Measurements from ENCODE around the gene TBCK.

Gene TBCK

DNA sequence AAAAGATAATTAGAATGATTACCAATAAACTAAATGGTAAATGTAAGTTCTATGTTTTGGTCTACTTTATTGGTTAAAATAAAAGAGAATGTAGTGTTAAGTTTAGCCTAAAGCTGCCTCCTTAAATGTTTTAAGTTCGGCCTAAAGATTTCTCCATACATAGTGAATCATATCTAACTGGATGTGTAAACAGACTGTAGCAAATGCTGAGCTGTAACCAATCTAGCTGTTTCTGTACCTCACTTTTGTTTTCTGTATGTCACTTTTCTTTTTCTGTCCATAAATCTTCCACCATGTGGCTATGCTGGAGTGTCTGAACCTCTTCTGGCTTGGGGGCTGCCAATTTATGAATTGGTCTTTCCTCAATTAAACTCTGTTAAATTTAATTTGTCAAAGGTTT lies 121.2 kb downstream of the TBCK start:
- no peak overlapping the region for H3K27ac ChIP-seq (ENCODE audit: low read depth, low read length)
- peaks cover 0 to 9% of the 10 kb centered on the region in 2 donors for H3K36me3 ChIP-seq (ENCODE audit: control insufficient read depth in 1 of 2, insufficient read depth in 2 of 2, low read length in 2 of 2)
- H3K4me1 ChIP-seq (ENCODE audit: control insufficient read depth in 1 of 2, insufficient read depth in 2 of 2, low read length in 2 of 2) = peaks cover 0 to 6% of the 10 kb centered on the region in 2 donors
- H3K9ac ChIP-seq (ENCODE audit: low read depth in 1 of 2, low read length in 2 of 2) = no peak overlapping the region
- H3K27me3 ChIP-seq (ENCODE audit: control insufficient read depth in 1 of 2, insufficient read depth in 2 of 2, low read length in 2 of 2) = no peaks in the 10 kb centered on the region
- H3K9me3 ChIP-seq (ENCODE audit: control insufficient read depth in 1 of 2, low read length in 2 of 2) = no peaks in the 10 kb centered on the region
- no peak overlapping the region for H3K4me3 ChIP-seq (ENCODE audit: low read depth in 1 of 2, low read length in 2 of 2)

DNA sequence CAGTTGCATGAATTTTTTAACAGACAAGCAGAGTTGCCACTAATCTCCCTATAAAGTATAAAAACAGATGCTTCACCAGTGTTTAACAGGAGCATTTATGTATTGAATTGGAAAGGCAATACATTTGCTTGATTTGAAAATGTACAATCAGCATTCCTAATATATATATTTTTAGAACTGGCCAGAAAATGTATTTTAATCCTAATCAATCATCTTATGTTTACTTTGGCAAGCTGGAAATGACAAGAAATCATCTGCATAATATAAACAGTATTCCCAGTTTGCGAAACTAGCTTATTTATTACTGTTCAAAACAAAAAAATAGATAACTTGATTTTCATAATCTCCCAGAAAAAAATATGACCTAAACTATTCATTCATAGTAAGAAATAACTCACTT lies 123.9 kb downstream of the TBCK start:
- no peaks in the 10 kb centered on the region for H3K9me3 ChIP-seq (ENCODE audit: control insufficient read depth in 1 of 2, low read length in 2 of 2)
- no peak overlapping the region for H3K9ac ChIP-seq (ENCODE audit: low read depth in 1 of 2, low read length in 2 of 2)
- no peak overlapping the region for H3K4me3 ChIP-seq (ENCODE audit: low read depth in 1 of 2, low read length in 2 of 2)
- H3K27me3 ChIP-seq (ENCODE audit: control insufficient read depth in 1 of 2, insufficient read depth in 2 of 2, low read length in 2 of 2) = no peaks in the 10 kb centered on the region
- peaks cover 0 to 15% of the 10 kb centered on the region in 2 donors for H3K36me3 ChIP-seq (ENCODE audit: control insufficient read depth in 1 of 2, insufficient read depth in 2 of 2, low read length in 2 of 2)
- H3K4me1 ChIP-seq (ENCODE audit: control insufficient read depth in 1 of 2, insufficient read depth in 2 of 2, low read length in 2 of 2) = peaks cover 0 to 6% of the 10 kb centered on the region in 2 donors
- H3K27ac ChIP-seq (ENCODE audit: low read depth, low read length) = no peak overlapping the region

DNA sequence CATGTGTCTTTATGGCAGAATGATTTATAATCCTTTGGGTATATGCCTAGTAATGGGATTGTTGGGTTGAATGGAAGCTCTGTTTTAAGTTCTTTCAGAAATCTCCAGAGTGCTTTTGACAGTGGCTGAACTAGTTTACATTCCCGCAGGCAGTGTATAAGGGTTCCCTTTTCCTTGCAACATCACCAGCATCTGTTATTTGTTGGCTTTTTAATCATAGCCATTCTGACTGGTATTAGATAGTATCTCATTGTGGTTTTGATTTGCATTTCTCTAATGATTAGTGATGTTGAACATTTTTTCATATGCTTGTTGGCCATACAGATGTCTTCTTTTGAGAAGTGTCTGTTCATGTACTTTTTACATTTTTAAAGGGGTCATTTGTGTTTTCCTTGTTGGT lies 129.8 kb downstream of the TBCK start:
- H3K9me3 ChIP-seq (ENCODE audit: control insufficient read depth in 1 of 2, low read length in 2 of 2) = no peaks in the 10 kb centered on the region

DNA sequence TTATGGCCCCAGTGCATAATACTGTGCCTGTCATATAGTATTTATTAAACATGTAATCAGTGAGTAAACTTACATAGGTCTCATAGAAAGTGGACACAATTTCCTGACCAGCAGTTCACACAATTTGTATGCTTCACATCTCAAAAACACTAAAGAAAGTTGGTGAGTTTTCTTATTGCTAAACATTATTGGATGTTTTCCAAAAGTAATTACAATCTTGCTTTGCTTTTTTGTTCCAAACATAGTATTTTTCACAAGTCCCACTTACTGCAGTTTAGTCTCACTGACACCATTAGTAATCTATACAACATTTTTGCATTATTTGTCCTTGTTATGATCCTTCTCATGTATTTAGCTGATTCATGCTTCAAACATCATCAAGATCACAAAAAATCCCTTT lies 132.5 kb downstream of the TBCK start:
- no peak overlapping the region for H3K9ac ChIP-seq (ENCODE audit: low read depth in 1 of 2, low read length in 2 of 2)
- H3K36me3 ChIP-seq (ENCODE audit: control insufficient read depth in 1 of 2, insufficient read depth in 2 of 2, low read length in 2 of 2) = peaks cover 2 to 7% of the 10 kb centered on the region in 2 donors

More for the DNA sequence above, 129.8 kb downstream of the TBCK start:
- Histone ChIP-seq H3K27ac (ENCODE audit: low read depth, low read length) (no peak overlapping the region), H3K4me1 (ENCODE audit: control insufficient read depth in 1 of 2, insufficient read depth in 2 of 2, low read length in 2 of 2) (no peaks in the 10 kb centered on the region), H3K4me3 (ENCODE audit: low read depth in 1 of 2, low read length in 2 of 2) (no peak overlapping the region), H3K36me3 (ENCODE audit: control insufficient read depth in 1 of 2, insufficient read depth in 2 of 2, low read length in 2 of 2) (peaks cover 2 to 9% of the 10 kb centered on the region in 2 donors), H3K27me3 (ENCODE audit: control insufficient read depth in 1 of 2, insufficient read depth in 2 of 2, low read length in 2 of 2) (no peaks in the 10 kb centered on the region), H3K9ac (ENCODE audit: low read depth in 1 of 2, low read length in 2 of 2) (no peak overlapping the region)

DNA sequence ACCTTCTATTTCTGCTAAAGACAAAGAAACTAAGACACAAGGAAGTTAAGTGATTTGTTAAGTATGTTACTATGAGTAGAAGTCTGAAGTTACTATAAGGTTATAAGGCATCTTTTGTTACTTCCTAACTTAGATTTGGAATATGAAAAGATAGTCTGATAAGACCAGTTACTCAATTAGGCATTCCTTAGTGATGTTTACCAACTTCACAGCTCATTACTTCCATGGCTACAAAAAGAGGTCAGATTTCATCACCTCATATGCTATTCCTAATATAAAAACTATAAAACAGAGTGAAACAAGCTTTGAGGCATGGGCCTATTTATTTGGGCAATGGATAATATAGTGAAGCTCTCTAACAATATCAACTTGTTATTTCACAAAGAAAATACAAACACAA lies 143.1 kb downstream of the TBCK start:
- Histone ChIP-seq H3K9ac (ENCODE audit: low read depth in 1 of 2, low read length in 2 of 2) (no peak overlapping the region), H3K27me3 (ENCODE audit: control insufficient read depth in 1 of 2, insufficient read depth in 2 of 2, low read length in 2 of 2) (no peaks in the 10 kb centered on the region), H3K4me1 (ENCODE audit: control insufficient read depth in 1 of 2, insufficient read depth in 2 of 2, low read length in 2 of 2) (no peaks in the 10 kb centered on the region), H3K36me3 (ENCODE audit: control insufficient read depth in 1 of 2, insufficient read depth in 2 of 2, low read length in 2 of 2) (peaks cover 0 to 4% of the 10 kb centered on the region in 2 donors), H3K4me3 (ENCODE audit: low read depth in 1 of 2, low read length in 2 of 2) (no peak overlapping the region), H3K9me3 (ENCODE audit: control insufficient read depth in 1 of 2, low read length in 2 of 2) (no peaks in the 10 kb centered on the region), H3K27ac (ENCODE audit: low read depth, low read length) (no peak overlapping the region)

More for the DNA sequence above, 132.5 kb downstream of the TBCK start:
- no peaks in the 10 kb centered on the region for H3K9me3 ChIP-seq (ENCODE audit: control insufficient read depth in 1 of 2, low read length in 2 of 2)
- no peak overlapping the region for H3K27ac ChIP-seq (ENCODE audit: low read depth, low read length)
- H3K4me3 ChIP-seq (ENCODE audit: low read depth in 1 of 2, low read length in 2 of 2) = no peak overlapping the region
- H3K27me3 ChIP-seq (ENCODE audit: control insufficient read depth in 1 of 2, insufficient read depth in 2 of 2, low read length in 2 of 2) = no peaks in the 10 kb centered on the region
- H3K4me1 ChIP-seq (ENCODE audit: control insufficient read depth in 1 of 2, insufficient read depth in 2 of 2, low read length in 2 of 2) = no peaks in the 10 kb centered on the region

DNA sequence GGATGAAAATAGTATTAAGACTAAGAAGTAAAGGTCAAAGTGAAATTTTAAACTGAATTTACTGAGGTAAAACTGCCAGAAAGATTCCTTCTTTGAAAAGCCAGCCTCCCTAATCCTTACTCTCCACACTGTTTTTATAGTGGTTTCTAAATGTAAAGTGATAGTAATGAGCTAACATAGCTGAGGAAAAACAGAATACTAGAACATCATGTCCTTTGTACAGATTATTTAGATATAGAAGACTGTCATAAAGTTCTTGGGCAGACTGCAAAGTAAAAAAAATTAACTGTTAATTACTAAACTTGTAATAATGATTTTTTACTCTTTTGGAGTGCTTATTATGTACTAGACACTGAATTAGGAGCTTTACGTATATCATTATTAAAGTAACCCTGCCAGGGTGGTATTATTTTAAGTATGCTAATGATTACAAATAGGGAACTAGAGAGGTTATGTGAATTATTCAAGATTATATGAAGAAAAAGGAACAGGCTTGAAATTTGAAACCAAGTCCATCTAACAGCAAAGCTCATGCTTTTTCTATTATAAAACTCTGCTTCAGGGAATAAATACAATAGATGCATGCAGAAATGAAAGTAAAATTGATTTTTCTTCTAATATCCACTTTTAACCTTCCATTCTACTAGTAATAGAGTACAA lies 150.5 kb downstream of the TBCK start:
- Histone ChIP-seq H3K27me3 (ENCODE audit: control insufficient read depth in 1 of 2, insufficient read depth in 2 of 2, low read length in 2 of 2) (no peaks in the 10 kb centered on the region), H3K36me3 (ENCODE audit: control insufficient read depth in 1 of 2, insufficient read depth in 2 of 2, low read length in 2 of 2) (peaks cover 4 to 6% of the 10 kb centered on the region in 2 donors), H3K9ac (ENCODE audit: low read depth in 1 of 2, low read length in 2 of 2) (no peak overlapping the region), H3K4me3 (ENCODE audit: low read depth in 1 of 2, low read length in 2 of 2) (no peak overlapping the region), H3K27ac (ENCODE audit: low read depth, low read length) (no peak overlapping the region), H3K9me3 (ENCODE audit: control insufficient read depth in 1 of 2, low read length in 2 of 2) (peaks cover 3 to 10% of the 10 kb centered on the region in 2 donors), H3K4me1 (ENCODE audit: control insufficient read depth in 1 of 2, insufficient read depth in 2 of 2, low read length in 2 of 2) (no peaks in the 10 kb centered on the region)

DNA sequence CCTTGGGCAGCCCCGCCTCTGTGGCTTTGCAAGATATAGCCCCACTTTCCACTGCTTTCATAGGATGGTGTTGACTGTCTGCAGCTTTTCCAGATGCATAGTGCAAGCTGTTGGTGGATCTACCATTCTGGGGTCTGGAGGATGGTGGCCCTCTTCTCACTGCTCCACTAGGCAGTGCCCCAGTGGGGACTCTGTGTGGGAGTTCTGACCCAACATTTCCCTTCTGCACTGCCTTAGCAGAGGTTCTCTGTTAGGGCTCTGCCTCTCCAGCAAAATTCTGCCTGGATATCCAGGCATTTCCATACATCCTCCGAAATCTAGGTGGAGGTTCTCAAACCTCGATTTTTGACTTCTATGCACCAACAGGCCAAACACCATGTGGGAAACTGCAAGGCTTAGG lies 153.7 kb downstream of the TBCK start:
- H3K36me3 ChIP-seq (ENCODE audit: control insufficient read depth in 1 of 2, insufficient read depth in 2 of 2, low read length in 2 of 2) = peaks cover 0 to 10% of the 10 kb centered on the region in 2 donors
- no peaks in the 10 kb centered on the region for H3K27me3 ChIP-seq (ENCODE audit: control insufficient read depth in 1 of 2, insufficient read depth in 2 of 2, low read length in 2 of 2)
- H3K4me1 ChIP-seq (ENCODE audit: control insufficient read depth in 1 of 2, insufficient read depth in 2 of 2, low read length in 2 of 2) = no peaks in the 10 kb centered on the region
- H3K9me3 ChIP-seq (ENCODE audit: control insufficient read depth in 1 of 2, low read length in 2 of 2) = peaks cover 3 to 10% of the 10 kb centered on the region in 2 donors
- no peak overlapping the region for H3K4me3 ChIP-seq (ENCODE audit: low read depth in 1 of 2, low read length in 2 of 2)
- H3K27ac ChIP-seq (ENCODE audit: low read depth, low read length) = no peak overlapping the region
- H3K9ac ChIP-seq (ENCODE audit: low read depth in 1 of 2, low read length in 2 of 2) = no peak overlapping the region

DNA sequence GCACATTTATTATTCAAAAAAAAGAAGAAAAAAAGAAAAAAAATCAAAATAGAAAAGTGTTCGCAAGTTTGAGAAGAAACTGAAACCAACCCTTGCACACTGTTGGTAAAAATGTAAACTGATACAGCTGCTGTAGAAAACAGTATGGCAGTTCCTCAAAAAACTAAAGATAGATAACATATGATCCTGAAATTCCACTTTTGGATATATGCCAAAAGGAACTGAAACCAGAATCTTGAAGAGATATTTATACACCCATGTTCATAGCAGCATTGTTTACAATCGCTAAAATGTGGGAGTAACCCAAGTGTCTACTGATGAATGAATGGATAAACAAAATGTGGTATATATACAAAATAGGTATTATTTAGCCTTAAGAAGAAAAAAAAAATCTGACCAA lies 155.4 kb downstream of the TBCK start:
- peaks cover 3 to 10% of the 10 kb centered on the region in 2 donors for H3K9me3 ChIP-seq (ENCODE audit: control insufficient read depth in 1 of 2, low read length in 2 of 2)
- H3K9ac ChIP-seq (ENCODE audit: low read depth in 1 of 2, low read length in 2 of 2) = no peak overlapping the region
- no peak overlapping the region for H3K4me3 ChIP-seq (ENCODE audit: low read depth in 1 of 2, low read length in 2 of 2)
- no peaks in the 10 kb centered on the region for H3K27me3 ChIP-seq (ENCODE audit: control insufficient read depth in 1 of 2, insufficient read depth in 2 of 2, low read length in 2 of 2)
- no peaks in the 10 kb centered on the region for H3K4me1 ChIP-seq (ENCODE audit: control insufficient read depth in 1 of 2, insufficient read depth in 2 of 2, low read length in 2 of 2)
- peaks cover 0 to 16% of the 10 kb centered on the region in 2 donors for H3K36me3 ChIP-seq (ENCODE audit: control insufficient read depth in 1 of 2, insufficient read depth in 2 of 2, low read length in 2 of 2)
- no peak overlapping the region for H3K27ac ChIP-seq (ENCODE audit: low read depth, low read length)

DNA sequence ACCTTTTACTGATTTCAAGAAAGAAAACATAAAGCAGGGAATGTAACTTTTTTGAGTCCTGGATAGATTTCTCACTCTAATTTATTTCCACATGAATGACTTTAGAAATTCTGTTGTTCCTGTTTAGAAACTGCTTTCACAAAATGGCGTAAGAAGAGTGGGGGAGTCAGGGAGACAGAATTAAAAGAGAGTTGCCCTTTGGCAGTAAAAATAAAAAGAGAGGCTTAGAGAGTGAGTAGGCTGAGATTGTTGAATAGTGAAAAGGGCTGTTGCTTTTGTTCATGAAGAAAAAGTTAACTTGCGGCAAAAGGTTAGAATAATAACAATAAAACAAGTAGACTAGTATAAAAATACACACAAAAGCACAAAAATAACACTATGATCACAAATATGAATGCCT lies 166.1 kb downstream of the TBCK start:
- H3K27me3 ChIP-seq (ENCODE audit: control insufficient read depth in 1 of 2, insufficient read depth in 2 of 2, low read length in 2 of 2) = no peaks in the 10 kb centered on the region
- no peak overlapping the region for H3K9ac ChIP-seq (ENCODE audit: low read depth in 1 of 2, low read length in 2 of 2)
- H3K9me3 ChIP-seq (ENCODE audit: control insufficient read depth in 1 of 2, low read length in 2 of 2) = peaks cover 0 to 7% of the 10 kb centered on the region in 2 donors
- H3K4me3 ChIP-seq (ENCODE audit: low read depth in 1 of 2, low read length in 2 of 2) = no peak overlapping the region
- no peaks in the 10 kb centered on the region for H3K4me1 ChIP-seq (ENCODE audit: control insufficient read depth in 1 of 2, insufficient read depth in 2 of 2, low read length in 2 of 2)
- H3K27ac ChIP-seq (ENCODE audit: low read depth, low read length) = no peak overlapping the region
- H3K36me3 ChIP-seq (ENCODE audit: control insufficient read depth in 1 of 2, insufficient read depth in 2 of 2, low read length in 2 of 2) = no peaks in the 10 kb centered on the region

DNA sequence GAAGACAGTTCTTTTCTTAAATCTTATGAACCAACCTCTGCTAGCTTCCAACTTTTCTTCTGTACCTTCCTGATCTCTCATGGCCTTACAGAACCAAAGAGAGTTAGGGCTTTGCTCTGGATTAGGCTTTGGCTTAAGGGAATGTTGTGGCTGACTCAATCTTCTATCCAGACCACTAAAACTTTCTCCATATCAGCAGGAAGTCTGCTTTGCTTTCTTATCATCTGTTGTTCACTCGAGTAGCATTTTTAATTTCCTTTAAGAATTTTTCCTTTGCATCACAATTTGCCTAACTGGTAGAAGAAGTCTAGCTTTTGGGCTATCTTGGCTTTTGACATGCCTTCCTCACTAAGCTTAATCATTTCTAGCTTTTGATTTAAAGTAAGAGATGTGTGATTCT lies 167.0 kb downstream of the TBCK start:
- H3K4me1 ChIP-seq (ENCODE audit: control insufficient read depth in 1 of 2, insufficient read depth in 2 of 2, low read length in 2 of 2) = no peaks in the 10 kb centered on the region
- H3K27ac ChIP-seq (ENCODE audit: low read depth, low read length) = no peak overlapping the region
- H3K36me3 ChIP-seq (ENCODE audit: control insufficient read depth in 1 of 2, insufficient read depth in 2 of 2, low read length in 2 of 2) = no peaks in the 10 kb centered on the region
- H3K9ac ChIP-seq (ENCODE audit: low read depth in 1 of 2, low read length in 2 of 2) = no peak overlapping the region
- H3K27me3 ChIP-seq (ENCODE audit: control insufficient read depth in 1 of 2, insufficient read depth in 2 of 2, low read length in 2 of 2) = no peaks in the 10 kb centered on the region
- H3K9me3 ChIP-seq (ENCODE audit: control insufficient read depth in 1 of 2, low read length in 2 of 2) = peaks cover 0 to 7% of the 10 kb centered on the region in 2 donors
- H3K4me3 ChIP-seq (ENCODE audit: low read depth in 1 of 2, low read length in 2 of 2) = no peak overlapping the region
